HepG2 (cell line): Measurements from ENCODE around the gene HPS1. TPM values are rescaled to one million over a fixed set of nuclear protein-coding genes. Genes with fewer than 3 reads are reported as not detected.

ENCODE experiments used
- ATAC-seq: fragments of 200-7000 bp; cut with Tn5 transposase; 3 replicates; pipeline ENCODE4 v1.9.1; 2020; ENCODE audit warnings: mild to moderate bottlenecking, moderate library complexity
- BruUV-seq: library from RNA; stranded (reverse); fragments of 400-500 nt; replicated peaks from 2 replicates; lab custom pipeline; 2021; lab: Mats Ljungman, UMichigan
- CTCF ChIA-PET: fragments of 300-600 bp; formaldehyde crosslinking; extraction: SDS; loops from one replicate; lab custom pipeline; 2021; ENCODE audit warnings: low total read pairs, inconsistent platforms, low intra/inter-chr PET ratio; lab: Yijun Ruan, JAX
- POLR2A ChIA-PET: fragments of 350-600 bp; sonication (Branson Sonifier 250); formaldehyde crosslinking; loops from one replicate; lab custom pipeline; 2020; ENCODE audit warnings: antibody characterized with exemption, inconsistent platforms; lab: Yijun Ruan, JAX
- DNase-seq: peaks from one replicate; pipeline ENCODE4 v3.0.0-alpha.2; 2015; ENCODE audit warnings: low spot score
- FAIRE-seq: peaks from 3 replicates; lab custom pipeline; 2011; peaks lifted over from hg19 to GRCh38; lab: Jason Lieb, UNC
- H2AFZ ChIP-seq: one replicate; pipeline ENCODE4 v1.6.1; 2011; ENCODE audit warnings: low read length, inconsistent platforms
- H3K27ac ChIP-seq: fragments of 300-600 bp; 3 replicates; pipeline ENCODE4 v1.8.0; 2011; ENCODE audit warnings: mixed run types, mild to moderate bottlenecking, mixed read lengths, low read length, inconsistent platforms; ENCODE audit not compliant: insufficient read depth; ENCODE audit errors: extremely low read length
- H3K27me3 ChIP-seq, 2 experiments: fragments of 200-600 bp in 1 of 2; 2 replicates in 1 of 2; 3 replicates in 1 of 2; pipeline versions ENCODE4 v1.6.0 to v1.8.0; 2011; ENCODE audit warnings: low read length in 2 of 2, mild to moderate bottlenecking in 2 of 2, moderate library complexity in 2 of 2, inconsistent platforms in 1 of 2; ENCODE audit not compliant: insufficient read depth in 2 of 2, control insufficient read depth in 1 of 2
- H3K36me3 ChIP-seq, 2 experiments: fragments of 200-600 bp in 1 of 2; replicated peaks in 1 of 2; 2 replicates in 1 of 2; 3 replicates in 1 of 2; pipeline versions ENCODE4 v1.5.1 to v1.8.0; 2011; ENCODE audit warnings: low read length in 2 of 2, inconsistent platforms in 1 of 2; ENCODE audit not compliant: insufficient read depth in 2 of 2, control insufficient read depth in 1 of 2
- H3K4me1 ChIP-seq: 2 replicates; pipeline ENCODE4 v1.5.1; 2012; ENCODE audit warnings: low read length, inconsistent platforms; ENCODE audit not compliant: insufficient read depth
- H3K4me2 ChIP-seq: 2 replicates; pipeline ENCODE4 v1.6.0; 2011; ENCODE audit warnings: low read depth, low read length, inconsistent platforms
- H3K4me3 ChIP-seq, 3 experiments: fragments of 200-600 bp in 1 of 3; sonication (generic), shearing (Covaris generic) in 1 of 3; replicated peaks in 1 of 3; 2 replicates each; pipeline ENCODE4 v1.5.1; 2011 to 2016; ENCODE audit warnings: low read length in 3 of 3, inconsistent platforms in 2 of 3, low read depth in 2 of 3, mild to moderate bottlenecking in 2 of 3, control low read depth in 1 of 3, mixed read lengths in 1 of 3; ENCODE audit not compliant: insufficient read depth in 1 of 3
- H3K79me2 ChIP-seq: one replicate; pipeline ENCODE4 v1.6.1; 2011; ENCODE audit warnings: low read length, inconsistent platforms; ENCODE audit not compliant: insufficient read depth
- H3K9ac ChIP-seq: 2 replicates; pipeline ENCODE4 v1.6.0; 2011; ENCODE audit warnings: mild to moderate bottlenecking, low read depth, low read length, inconsistent platforms; ENCODE audit not compliant: insufficient read depth
- H3K9me3 ChIP-seq: 2 replicates; pipeline ENCODE4 v1.5.1; 2012; ENCODE audit warnings: mild to moderate bottlenecking, low read length
- H4K20me1 ChIP-seq: 2 replicates; pipeline ENCODE4 v1.6.0; 2011; ENCODE audit warnings: inconsistent platforms, mild to moderate bottlenecking, low read length, moderate library complexity; ENCODE audit not compliant: insufficient read depth
- FOXC1 ChIP-seq: sonication (generic); formaldehyde crosslinking; IDR thresholded peaks from 2 replicates; pipeline ENCODE4 v1.8.0; 2022; ENCODE audit warnings: mild to moderate bottlenecking, missing genetic modification reagents, borderline replicate concordance
- HDAC2 ChIP-seq: sonication (generic); formaldehyde crosslinking; IDR thresholded peaks from 2 replicates; pipeline ENCODE4 v1.4.0; 2020; ENCODE audit warnings: missing genetic modification reagents
- KDM5A ChIP-seq: fragments of 200-600 bp; sonication (generic); IDR thresholded peaks from 2 replicates; pipeline ENCODE4 v1.7.0; 2018; ENCODE audit warnings: antibody characterized with exemption, mild to moderate bottlenecking, low read length, borderline replicate concordance
- MEIS1 ChIP-seq: sonication (generic); formaldehyde crosslinking; IDR thresholded peaks from 2 replicates; pipeline ENCODE4 v1.9.0; 2021; ENCODE audit warnings: mild to moderate bottlenecking, missing genetic modification reagents, moderate library complexity, borderline replicate concordance
- NFE2 ChIP-seq: sonication (generic); formaldehyde crosslinking; IDR thresholded peaks from 2 replicates; pipeline ENCODE4 v1.4.0; 2020; ENCODE audit warnings: missing genetic modification reagents
- NONO ChIP-seq, 2 experiments: fragments of 450-650 bp in 1 of 2; sonication (generic) in 1 of 2; formaldehyde crosslinking in 1 of 2; IDR thresholded peaks in 1 of 2; conservative IDR thresholded peaks in 1 of 2; 2 replicates each; pipeline versions ENCODE4 v1.6.1 to v1.8.0; 2017 to 2022; ENCODE audit warnings: mild to moderate bottlenecking in 1 of 2, missing genetic modification reagents in 1 of 2, moderate library complexity in 1 of 2
- ZBTB3 ChIP-seq: sonication (generic); formaldehyde crosslinking; IDR thresholded peaks from 2 replicates; pipeline ENCODE4 v1.4.0; 2020; ENCODE audit warnings: low read depth, mild to moderate bottlenecking, moderate library complexity, missing genetic modification reagents, borderline replicate concordance
- ZNF224 ChIP-seq: sonication (generic); formaldehyde crosslinking; IDR thresholded peaks from 2 replicates; pipeline ENCODE4 v1.5.0; 2020; ENCODE audit warnings: mild to moderate bottlenecking, missing genetic modification reagents
- ZNF552 ChIP-seq: sonication (generic); formaldehyde crosslinking; IDR thresholded peaks from 2 replicates; pipeline ENCODE4 v1.9.0; 2022; ENCODE audit warnings: missing genetic modification reagents, mild to moderate bottlenecking, borderline replicate concordance
- WGBS: methylation state at CpG from one replicate; pipeline ENCODE4 v1.1.6; 2017; ENCODE audit warnings: low lambda C conversion rate; 5-methylcytosine and 5-hydroxymethylcytosine counted together
- in situ Hi-C: cut with HindIII; loops from 2 replicates; pipeline ENCODE4 v1.10.0; 2017; ENCODE audit warnings: low pct_unique_long_range_greater_than_20kb; ENCODE audit not compliant: extremely low pct_ligation_motif_present
- intact Hi-C: fragments of 100-400 bp; cut with micrococcal nuclease; formaldehyde crosslinking; loops from one replicate; pipeline ENCODE4 v1.10.0; 2022; ENCODE audit not compliant: unreplicated experiment
- polyA plus RNA-seq, 8 experiments: library from polyadenylated mRNA; depleted of rRNA in 3 of 8; stranded (reverse) in 7 of 8; unstranded in 1 of 8; fragments of >200 nt; fragmentation: Illumina TruSeq in 4 of 8; extraction: Trizol in 4 of 8; gene quantifications; 2 replicates each; pipeline versions ENCODE4 v1.2.1 to v1.2.3, GENCODE V29; 2011 to 2016; ENCODE audit warnings: low read depth in 4 of 8, missing spikeins in 1 of 8, mixed read lengths in 1 of 8; ENCODE audit not compliant: insufficient read depth in 1 of 8
- total RNA-seq, 5 experiments: library from RNA; depleted of rRNA; stranded (reverse); fragments of >200 nt; fragmentation: Illumina TruSeq; extraction: Trizol; gene quantifications; 2 replicates each; pipeline ENCODE4 v1.2.3, GENCODE V29; 2016; ENCODE audit warnings: low read depth in 1 of 5
- TF ChIP-seq, protein P1 (sequence below): sonication (generic); formaldehyde crosslinking; IDR thresholded peaks from 2 replicates; pipeline ENCODE4 v1.5.0; 2020; ENCODE audit warnings: missing genetic modification reagents
- TF ChIP-seq, protein P2 (sequence below): sonication (generic); formaldehyde crosslinking; conservative IDR thresholded peaks from 2 replicates; pipeline ENCODE4 v1.8.1; 2023; ENCODE audit warnings: missing genetic modification reagents

HPS1 gene
- total and polyA plus RNA-seq, 2 of the 13 experiments (the other 11 are each of a cell fraction or from before 2014, with no cell fraction given): 24.6 to 25.8 TPM

DNA sequence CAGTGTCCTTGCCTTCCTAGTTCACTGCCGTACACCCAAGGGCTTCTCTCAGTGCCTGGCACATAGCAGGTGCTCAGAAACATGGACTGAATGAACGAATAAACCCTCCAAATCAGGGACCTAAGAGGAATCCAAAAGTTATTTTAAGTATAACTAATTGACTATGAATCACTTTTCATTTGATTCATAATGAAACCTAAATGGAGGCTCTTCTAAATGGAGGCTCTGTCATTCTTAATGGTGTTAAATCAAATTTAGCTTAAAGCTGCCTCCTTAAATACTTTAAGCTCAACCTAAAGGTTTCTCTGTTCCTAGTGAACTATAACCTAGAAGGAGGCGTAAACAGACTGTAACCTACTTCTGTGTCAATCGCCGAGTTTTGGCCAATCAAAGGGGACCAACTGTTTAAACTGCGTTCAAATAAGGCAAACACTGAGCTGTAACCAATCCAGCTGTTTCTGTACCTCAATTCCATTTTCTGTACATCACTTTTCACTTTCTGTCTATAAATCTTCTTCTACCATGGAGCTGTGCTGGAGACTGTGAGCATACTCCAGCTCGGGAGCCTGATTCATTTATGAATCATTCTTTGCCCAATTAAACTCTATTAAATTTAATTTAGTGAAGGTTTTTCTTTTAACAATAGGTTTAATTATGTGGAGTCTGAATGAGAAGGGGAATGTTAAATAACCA is 42.8 kb downstream of the HPS1 start:
- no peaks in the 10 kb centered on the region for H3K27me3 ChIP-seq
- H3K79me2 ChIP-seq: no peaks in the 10 kb centered on the region
- BruUV-seq: no TSS peak
- ATAC-seq (no peak), DNase-seq (no peak), FAIRE-seq (no peak)
- H4K20me1 ChIP-seq: no peaks in the 10 kb centered on the region
- no peak overlapping the region for H3K4me2 ChIP-seq
- no peaks in the 10 kb centered on the region for H3K9me3 ChIP-seq
- H3K36me3 ChIP-seq: no peaks in the 10 kb centered on the region
- H3K4me1 ChIP-seq: no peaks in the 10 kb centered on the region
- POLR2A ChIA-PET: interaction anchor here (1.3 kb wide), 1 partner anchor 11 kb away, joined by 6 read pairs; the partner anchor contains the start of gene PYROXD2
- no peak for TF ChIP-seq ZNF224 (CRISPR knock-in tag)
- TF ChIP-seq, protein P1, sequence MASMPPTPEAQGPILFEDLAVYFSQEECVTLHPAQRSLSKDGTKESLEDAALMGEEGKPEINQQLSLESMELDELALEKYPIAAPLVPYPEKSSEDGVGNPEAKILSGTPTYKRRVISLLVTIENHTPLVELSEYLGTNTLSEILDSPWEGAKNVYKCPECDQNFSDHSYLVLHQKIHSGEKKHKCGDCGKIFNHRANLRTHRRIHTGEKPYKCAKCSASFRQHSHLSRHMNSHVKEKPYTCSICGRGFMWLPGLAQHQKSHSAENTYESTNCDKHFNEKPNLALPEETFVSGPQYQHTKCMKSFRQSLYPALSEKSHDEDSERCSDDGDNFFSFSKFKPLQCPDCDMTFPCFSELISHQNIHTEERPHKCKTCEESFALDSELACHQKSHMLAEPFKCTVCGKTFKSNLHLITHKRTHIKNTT (CRISPR knock-in tag): no peak
- no peak for TF ChIP-seq FOXC1 (CRISPR knock-in tag)
- no peak for TF ChIP-seq NONO (IDR thresholded peaks at IDR 0.05)
- no peak for TF ChIP-seq NONO (CRISPR knock-in tag; conservative IDR thresholded peaks at IDR 0.05)
- no peak for TF ChIP-seq KDM5A
- no peak for TF ChIP-seq ZBTB3
- no peak for TF ChIP-seq MEIS1 (CRISPR knock-in tag)
- TF ChIP-seq HDAC2: no peak
- TF ChIP-seq, protein P2, sequence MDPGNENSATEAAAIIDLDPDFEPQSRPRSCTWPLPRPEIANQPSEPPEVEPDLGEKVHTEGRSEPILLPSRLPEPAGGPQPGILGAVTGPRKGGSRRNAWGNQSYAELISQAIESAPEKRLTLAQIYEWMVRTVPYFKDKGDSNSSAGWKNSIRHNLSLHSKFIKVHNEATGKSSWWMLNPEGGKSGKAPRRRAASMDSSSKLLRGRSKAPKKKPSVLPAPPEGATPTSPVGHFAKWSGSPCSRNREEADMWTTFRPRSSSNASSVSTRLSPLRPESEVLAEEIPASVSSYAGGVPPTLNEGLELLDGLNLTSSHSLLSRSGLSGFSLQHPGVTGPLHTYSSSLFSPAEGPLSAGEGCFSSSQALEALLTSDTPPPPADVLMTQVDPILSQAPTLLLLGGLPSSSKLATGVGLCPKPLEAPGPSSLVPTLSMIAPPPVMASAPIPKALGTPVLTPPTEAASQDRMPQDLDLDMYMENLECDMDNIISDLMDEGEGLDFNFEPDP (CRISPR knock-in tag): no peak
- no peak for TF ChIP-seq ZNF552 (CRISPR knock-in tag)
- TF ChIP-seq NFE2 (CRISPR knock-in tag): no peak
- no peak overlapping the region for H3K9ac ChIP-seq
- H2AFZ ChIP-seq: no peak overlapping the region
- H3K27ac ChIP-seq: no peak overlapping the region
- intact Hi-C loops: no loop called here
- in situ Hi-C loops: no loop called here
- CTCF ChIA-PET: no interaction called here
- no peak overlapping the region for H3K4me3 ChIP-seq
- WGBS: 77% methylated on average over 7 of the region's 7 CpGs
